Skin of body (tissue), 2 donors: ENCODE measurements around the gene UBTD1. TPM values are rescaled to one million over a fixed set of nuclear protein-coding genes. Genes with fewer than 3 reads are reported as not detected.

Experiments used
- DNase-seq: peaks from one replicate; lab custom pipeline; 2025; lab: John Stamatoyannopoulos, UW
- total RNA-seq: library from RNA; depleted of rRNA; stranded (reverse); fragments of >200 nt; gene quantifications from one replicate; pipeline ENCODE4 v1.2.3, GENCODE V29; 2014

UBTD1 gene
- total RNA-seq, 1 donor from 2014 or later = 5.6 TPM

DNA sequence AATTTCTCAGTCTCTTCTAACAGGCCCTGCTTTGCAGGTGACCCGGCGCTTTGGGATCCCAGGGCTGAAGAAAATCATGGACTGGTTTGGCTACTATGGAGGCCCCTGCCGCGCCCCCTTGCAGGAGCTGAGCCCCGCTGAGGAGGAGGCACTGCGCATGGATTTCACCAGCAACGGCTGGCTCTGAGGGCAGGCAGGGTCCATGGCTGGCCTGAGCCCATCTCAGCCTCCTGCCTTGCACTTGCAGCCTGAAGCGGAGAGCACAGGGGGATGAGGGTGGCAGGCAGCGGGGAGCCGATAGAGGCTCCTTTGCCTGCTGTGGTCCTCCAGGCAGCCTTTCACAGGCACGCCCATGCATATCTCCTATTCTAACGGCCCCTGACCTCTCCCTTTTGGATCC is 112.7 kb downstream of the UBTD1 start:
- DNase-seq = no peak

DNA sequence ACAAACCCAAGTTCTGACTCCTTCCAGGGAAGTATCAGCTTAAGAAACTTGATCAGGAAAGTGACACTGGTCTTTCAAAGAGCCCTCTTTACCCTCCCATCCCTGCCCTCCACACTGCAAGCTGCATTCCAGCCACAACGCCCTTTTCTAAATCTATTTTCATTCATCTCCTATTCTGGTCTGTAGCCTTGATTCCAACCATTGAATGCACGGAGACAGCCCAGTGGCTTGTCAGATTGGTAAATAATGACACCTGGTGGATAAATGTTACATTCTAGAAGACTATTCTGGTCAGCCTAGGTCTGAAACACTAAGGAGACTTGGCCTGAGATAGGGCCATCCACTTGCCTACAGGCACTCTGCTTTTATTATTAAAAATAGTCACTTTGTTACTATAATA is 113.7 kb downstream of the UBTD1 start:
- no peak for DNase-seq

DNA sequence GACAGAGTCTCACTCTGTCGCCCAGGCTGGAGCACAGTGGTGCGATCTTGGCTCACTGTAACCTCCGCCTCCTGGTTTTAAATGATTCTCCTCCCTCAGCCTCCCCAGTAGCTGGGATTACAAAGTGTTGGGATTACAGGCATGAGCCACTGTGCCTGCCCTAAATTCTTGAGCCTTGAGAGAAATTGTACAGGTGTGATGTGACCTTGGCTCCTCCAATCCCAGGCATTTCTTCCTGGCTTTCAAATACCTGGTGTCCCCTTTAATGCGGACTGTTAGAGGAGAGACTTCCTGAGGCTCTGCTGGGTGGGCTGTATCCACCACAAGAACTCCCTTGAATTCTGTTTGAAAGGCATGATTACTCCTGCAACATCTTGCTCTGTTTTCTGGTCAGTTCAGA is 119.6 kb downstream of the UBTD1 start:
- no peak for DNase-seq

DNA sequence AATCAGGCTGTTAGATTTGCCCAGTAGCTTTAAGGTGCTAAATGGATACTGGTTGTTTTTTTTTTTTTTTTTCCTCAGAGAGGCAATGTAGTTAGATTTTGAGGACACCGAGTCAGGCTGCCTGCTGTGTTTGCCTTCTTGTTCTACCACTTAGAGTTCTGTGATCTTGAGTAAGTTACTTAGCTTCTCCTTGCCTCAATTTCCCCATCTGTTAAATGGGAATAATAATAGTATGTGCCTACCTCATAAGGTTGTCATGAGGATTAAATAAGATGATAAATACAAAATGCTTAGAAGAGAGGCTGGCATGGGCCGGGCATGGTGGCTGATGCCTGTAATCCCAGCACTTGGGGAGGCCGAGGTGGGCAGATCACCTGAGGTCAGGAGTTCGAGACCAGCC is 120.0 kb downstream of the UBTD1 start:
- no peak for DNase-seq

Other genes starting within 250 kb of the UBTD1 start
- 16.0 TPM for gene ARHGAP19, start 206.3 kb upstream of the UBTD1 start, total RNA-seq
- gene FRAT1, start 179.7 kb upstream of the UBTD1 start, total RNA-seq = 1.1 TPM
- gene FRAT2, start 164.2 kb upstream of the UBTD1 start, total RNA-seq = 10.7 TPM
- gene RRP12, start 97.6 kb upstream of the UBTD1 start, total RNA-seq = 14.3 TPM
- 94.6 TPM for gene PGAM1, start 72.7 kb upstream of the UBTD1 start, total RNA-seq
- 21.0 TPM for gene EXOSC1, start 52.9 kb upstream of the UBTD1 start, total RNA-seq
- 20.7 TPM for gene ZDHHC16, start 52.7 kb upstream of the UBTD1 start, total RNA-seq
- 48.7 TPM for gene MMS19, start 502 bp upstream of the UBTD1 start, total RNA-seq
- 6.4 TPM for gene ANKRD2, start 73.9 kb downstream of the UBTD1 start, total RNA-seq
- 0.99 TPM for gene HOGA1, start 85.5 kb downstream of the UBTD1 start, total RNA-seq
- 0.20 TPM for gene C10orf62, start 90.8 kb downstream of the UBTD1 start, total RNA-seq
- 5.4 TPM for gene MORN4, start 134.6 kb downstream of the UBTD1 start, total RNA-seq
- 7.7 TPM for gene PI4K2A, start 141.7 kb downstream of the UBTD1 start, total RNA-seq
- 18.2 TPM for gene AVPI1, start 188.3 kb downstream of the UBTD1 start, total RNA-seq
- gene MARVELD1, start 214.8 kb downstream of the UBTD1 start, total RNA-seq = 17.3 TPM
- 19.0 TPM for gene ZFYVE27, start 238.2 kb downstream of the UBTD1 start, total RNA-seq